GM18868 (cell line): ENCODE data around the gene ST8SIA1.
"Not testable (repeated sequence)": the region's sequence is repeated elsewhere in the genome, so short reads cannot be mapped to it uniquely, and the experiment has no call there.

ENCODE experiments used
- ATAC-seq: cut with Tn5 transposase; IDR thresholded peaks from one replicate; pipeline ENCODE4 v1.9.1; 2021; ENCODE audit warnings: mild to moderate bottlenecking, moderate library complexity; ENCODE audit not compliant: unreplicated experiment

Gene ST8SIA1

DNA sequence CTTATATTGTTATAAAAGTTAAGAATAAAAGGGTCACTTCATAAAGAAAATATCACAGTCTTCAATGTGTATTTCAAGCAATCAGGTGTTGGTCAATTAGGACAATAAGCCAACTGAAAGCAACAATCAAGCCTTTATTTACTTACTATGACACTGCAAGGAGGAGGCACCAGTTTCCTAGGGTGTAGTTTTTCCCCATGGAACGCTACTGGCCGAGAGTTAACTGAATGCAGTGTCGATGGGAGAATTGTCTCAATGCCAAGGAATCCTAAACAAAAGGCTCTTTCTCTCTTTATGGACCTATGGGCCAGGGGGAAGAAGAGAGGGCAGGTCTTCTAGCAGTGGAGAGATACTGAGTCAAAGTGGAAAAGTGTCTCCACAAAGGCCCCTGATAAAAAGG lies 146.1 kb downstream of the ST8SIA1 start:
- no peak for ATAC-seq

DNA sequence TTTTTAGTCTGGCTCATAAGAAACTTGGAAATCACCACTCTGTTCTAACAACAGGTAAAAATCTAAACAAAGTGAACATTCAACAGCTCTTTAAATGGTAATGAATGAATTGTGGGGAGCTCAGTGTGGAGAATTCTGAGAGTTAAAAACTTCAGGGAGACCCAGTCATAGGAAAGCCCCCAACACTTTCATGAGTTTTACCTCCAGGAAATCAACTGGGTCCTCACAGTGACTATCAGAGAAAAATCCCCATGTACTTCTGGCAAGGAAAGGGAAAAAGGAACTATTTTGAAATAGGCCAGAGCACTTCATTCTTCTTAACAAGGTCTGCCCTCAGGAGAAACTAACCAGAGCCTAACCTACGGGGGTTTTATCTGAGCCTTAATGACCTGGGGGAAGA lies 153.8 kb downstream of the ST8SIA1 start:
- peak; percentile 85 for ATAC-seq

DNA sequence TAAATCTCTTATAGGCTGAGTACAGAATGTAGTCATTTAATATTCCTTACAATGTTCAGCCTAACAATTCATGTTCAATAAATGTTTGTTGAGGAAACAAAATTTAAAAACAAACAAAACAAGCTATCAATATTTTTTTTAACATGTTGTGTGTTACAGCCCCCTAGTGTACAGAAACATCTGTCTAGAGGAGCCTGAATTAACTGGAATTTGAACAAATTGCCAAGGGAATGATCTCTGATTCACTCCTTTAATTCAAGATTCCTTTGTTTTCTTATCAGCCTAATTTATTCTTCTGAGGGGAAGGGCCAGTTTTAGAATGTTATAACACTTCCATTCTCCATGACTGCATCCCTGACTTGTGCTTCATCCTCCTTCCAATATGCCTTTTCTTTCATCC lies 161.3 kb downstream of the ST8SIA1 start:
- no peak for ATAC-seq

DNA sequence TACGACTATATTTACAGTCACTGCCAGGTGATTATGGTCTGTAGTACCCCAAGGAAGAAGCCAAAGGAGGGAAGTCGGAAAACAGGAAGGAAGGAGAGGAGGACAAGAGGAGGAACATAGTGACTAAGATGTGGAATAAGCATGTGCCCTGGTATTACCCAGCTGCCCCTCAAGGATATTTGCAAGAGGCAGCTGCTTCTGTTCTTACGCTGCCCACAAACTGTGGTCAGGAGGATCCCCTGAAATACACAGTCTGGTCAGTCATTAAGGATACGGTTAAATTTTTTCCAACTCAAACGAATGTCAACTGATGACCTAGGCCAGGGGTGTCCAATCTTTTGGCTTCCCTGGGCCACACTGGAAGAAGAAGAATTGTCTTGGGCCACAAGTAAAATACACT lies 162.0 kb downstream of the ST8SIA1 start:
- ATAC-seq = no peak

DNA sequence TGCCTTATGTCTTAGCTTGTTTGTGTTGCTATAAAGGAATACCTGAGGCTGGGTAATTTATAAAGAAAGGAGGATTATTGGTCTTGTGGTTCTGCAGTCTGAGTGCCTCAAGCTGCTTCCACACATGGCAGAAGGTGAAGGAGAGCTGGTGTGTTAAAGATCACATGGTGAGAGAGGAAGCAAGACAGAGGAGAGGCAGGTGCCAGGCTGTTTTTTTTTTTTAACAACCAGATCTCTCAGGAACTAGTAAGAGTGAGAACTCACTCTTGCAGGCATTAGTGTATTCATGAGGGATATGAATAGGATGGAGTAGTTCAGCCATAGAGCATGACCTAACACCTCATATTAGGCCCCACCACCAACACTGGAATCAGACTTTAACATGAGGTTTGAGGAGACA lies 165.1 kb downstream of the ST8SIA1 start:
- no peak for ATAC-seq

GRCh38 chr12:22164139-22164538 lies 170.4 kb downstream of the ST8SIA1 start:
- peak; percentile 69 for ATAC-seq

DNA sequence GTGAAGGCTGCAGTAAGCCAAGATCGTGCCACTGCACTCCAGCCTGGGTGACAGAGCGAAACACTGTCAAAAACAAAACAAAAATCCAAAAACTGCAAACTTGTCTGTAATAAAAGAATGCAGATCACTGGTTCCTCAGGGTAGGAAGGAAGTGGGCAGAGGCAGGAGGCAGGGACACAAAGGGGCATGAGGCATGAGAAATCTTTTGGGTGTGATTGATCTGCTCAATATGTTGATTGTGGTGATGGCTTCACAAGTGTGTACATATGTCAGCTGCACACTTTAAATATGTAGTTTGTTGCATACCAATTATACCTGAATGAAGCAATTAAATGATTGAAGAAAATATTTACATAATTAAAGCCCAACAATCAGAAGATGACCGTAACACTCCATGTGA lies 170.9 kb downstream of the ST8SIA1 start:
- ATAC-seq = no peak

- no peak for ATAC-seq
Measured at GRCh38 chr12:22160396-22161003, 174.0 kb downstream of the ST8SIA1 start.

GRCh38 chr12:22149286-22149685 lies 185.2 kb downstream of the ST8SIA1 start:
- not testable (repeated sequence) for ATAC-seq

DNA sequence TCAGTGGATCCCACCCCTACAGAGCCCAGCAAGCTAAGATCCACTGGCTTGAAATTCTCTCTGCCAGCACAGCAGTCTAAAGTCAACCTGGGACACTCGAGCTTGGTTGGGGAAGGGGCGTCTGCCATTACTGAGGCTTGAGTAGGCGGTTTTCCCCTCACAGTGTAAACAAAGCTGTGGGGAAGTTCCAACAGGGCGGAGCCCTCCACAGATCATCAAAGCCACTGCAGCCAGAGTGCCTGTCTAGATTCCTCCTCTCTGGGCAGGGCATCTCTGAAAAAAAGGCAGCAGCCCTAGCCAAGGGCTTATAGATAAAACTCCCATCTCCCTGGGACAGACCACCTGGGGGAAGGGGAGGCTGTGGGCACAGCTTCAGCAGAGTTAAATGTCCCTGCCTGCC lies 187.8 kb downstream of the ST8SIA1 start:
- peak; percentile 98 for ATAC-seq
